Endothelial cell of umbilical vein (primary cell): ENCODE data around the gene NME7.

Experiments
- CTCF ChIP-seq, 2 donors: IDR thresholded peaks; 1 replicate in 1 of 2; 2 replicates in 1 of 2; pipeline ENCODE4 v1.5.1; 2011; ENCODE audit warnings: low read length in 2 of 2, mild to moderate bottlenecking in 2 of 2, moderate library complexity in 2 of 2, control low read depth in 1 of 2, inconsistent platforms in 1 of 2, low read depth in 1 of 2; ENCODE audit not compliant: insufficient read depth in 1 of 2; ENCODE audit errors: extremely low read depth in 1 of 2
- EZH2 ChIP-seq: IDR thresholded peaks from 2 replicates; pipeline ENCODE4 v1.6.1; 2012; ENCODE audit warnings: borderline replicate concordance, low read depth, mild to moderate bottlenecking, moderate library complexity, low read length, inconsistent platforms; ENCODE audit not compliant: severe bottlenecking
- POLR2A ChIP-seq: IDR thresholded peaks from 2 replicates; pipeline ENCODE4 v1.6.1; 2012; ENCODE audit warnings: low read depth, mild to moderate bottlenecking, control low read depth, low read length

- TF ChIP-seq CTCF (IDR thresholded peaks at IDR 0.05; ENCODE audit: extremely low read depth in 1 of 2, insufficient read depth in 1 of 2, low read depth in 1 of 2, low read length in 2 of 2) (no peak), EZH2 (no peak), POLR2A (no peak)
These were observed 250.0 kb downstream of the NME7 start for GRCh38 chr1:169117599-169117998.
